Measurements from ENCODE around the gene SLC25A45.

SLC25A45 gene

GRCh38 chr11:65404210-65404609, 21.8 kb upstream of the SLC25A45 start:
- Histone ChIP-seq H3K4me3 (ENCODE audit: low read depth in 1 of 5, low read length in 5 of 5) (peak overlapping the region in 1 of 5 donors; percentile 14), H3K36me3 (ENCODE audit: control insufficient read depth in 5 of 5, insufficient read depth in 5 of 5, low read length in 5 of 5) (peaks cover 0 to 68% (median 58%) of the 10 kb centered on the region in 5 donors), H3K27ac (ENCODE audit: low read depth, low read length) (no peak overlapping the region), H3K9ac (ENCODE audit: low read length in 5 of 5) (peak overlapping the region in 1 of 5 donors; percentile 41), H3K4me1 (ENCODE audit: control insufficient read depth in 5 of 5, insufficient read depth in 5 of 5, low read length in 5 of 5) (peaks cover 2 to 19% (median 18%) of the 10 kb centered on the region in 5 donors), H3K27me3 (ENCODE audit: control insufficient read depth in 5 of 5, insufficient read depth in 4 of 5, low read length in 5 of 5) (no peaks in the 10 kb centered on the region), H3K9me3 (ENCODE audit: control insufficient read depth in 5 of 5, low read length in 5 of 5) (no peaks in the 10 kb centered on the region)

- H3K27ac ChIP-seq (ENCODE audit: low read depth, low read length) = no peak overlapping the region
- H3K36me3 ChIP-seq (ENCODE audit: control insufficient read depth in 5 of 5, insufficient read depth in 5 of 5, low read length in 5 of 5) = peaks cover 0 to 66% (median 58%) of the 10 kb centered on the region in 5 donors
- peak overlapping the region in 1 of 5 donors; percentile 41 for H3K9ac ChIP-seq (ENCODE audit: low read length in 5 of 5)
These were observed 21.2 kb upstream of the SLC25A45 start for GRCh38 chr11:65403607-65404121.

GRCh38 chr11:65402790-65403189, 20.3 kb upstream of the SLC25A45 start:
- H3K27ac ChIP-seq (ENCODE audit: low read depth, low read length) = no peak overlapping the region
- no peaks in the 10 kb centered on the region for H3K9me3 ChIP-seq (ENCODE audit: control insufficient read depth in 5 of 5, low read length in 5 of 5)
- H3K4me3 ChIP-seq (ENCODE audit: low read depth in 1 of 5, low read length in 5 of 5) = no peak overlapping the region
- no peak overlapping the region for H3K9ac ChIP-seq (ENCODE audit: low read length in 5 of 5)
- peaks cover 2 to 19% (median 18%) of the 10 kb centered on the region in 5 donors for H3K4me1 ChIP-seq (ENCODE audit: control insufficient read depth in 5 of 5, insufficient read depth in 5 of 5, low read length in 5 of 5)
- H3K27me3 ChIP-seq (ENCODE audit: control insufficient read depth in 5 of 5, insufficient read depth in 4 of 5, low read length in 5 of 5) = no peaks in the 10 kb centered on the region
- H3K36me3 ChIP-seq (ENCODE audit: control insufficient read depth in 5 of 5, insufficient read depth in 5 of 5, low read length in 5 of 5) = peaks cover 0 to 69% (median 60%) of the 10 kb centered on the region in 5 donors

More at GRCh38 chr11:65403607-65404121, 21.2 kb upstream of the SLC25A45 start:
- Histone ChIP-seq H3K4me1 (ENCODE audit: control insufficient read depth in 5 of 5, insufficient read depth in 5 of 5, low read length in 5 of 5) (peaks cover 2 to 19% (median 18%) of the 10 kb centered on the region in 5 donors), H3K27me3 (ENCODE audit: control insufficient read depth in 5 of 5, insufficient read depth in 4 of 5, low read length in 5 of 5) (no peaks in the 10 kb centered on the region), H3K9me3 (ENCODE audit: control insufficient read depth in 5 of 5, low read length in 5 of 5) (no peaks in the 10 kb centered on the region), H3K4me3 (ENCODE audit: low read depth in 1 of 5, low read length in 5 of 5) (peak overlapping the region in 1 of 5 donors; percentile 14)

- H3K4me3 ChIP-seq (ENCODE audit: low read depth in 1 of 5, low read length in 5 of 5) = no peak overlapping the region
- H3K27ac ChIP-seq (ENCODE audit: low read depth, low read length) = no peak overlapping the region
- peaks cover 0 to 75% (median 67%) of the 10 kb centered on the region in 5 donors for H3K36me3 ChIP-seq (ENCODE audit: control insufficient read depth in 5 of 5, insufficient read depth in 5 of 5, low read length in 5 of 5)
- no peaks in the 10 kb centered on the region for H3K27me3 ChIP-seq (ENCODE audit: control insufficient read depth in 5 of 5, insufficient read depth in 4 of 5, low read length in 5 of 5)
- H3K9ac ChIP-seq (ENCODE audit: low read length in 5 of 5) = no peak overlapping the region
- no peaks in the 10 kb centered on the region for H3K9me3 ChIP-seq (ENCODE audit: control insufficient read depth in 5 of 5, low read length in 5 of 5)
- H3K4me1 ChIP-seq (ENCODE audit: control insufficient read depth in 5 of 5, insufficient read depth in 5 of 5, low read length in 5 of 5) = peaks cover 2 to 19% (median 18%) of the 10 kb centered on the region in 5 donors
These were observed 19.4 kb upstream of the SLC25A45 start for GRCh38 chr11:65401803-65402248.

- H3K36me3 ChIP-seq (ENCODE audit: control insufficient read depth in 5 of 5, insufficient read depth in 5 of 5, low read length in 5 of 5) = peaks cover 0 to 78% (median 70%) of the 10 kb centered on the region in 5 donors
- H3K9ac ChIP-seq (ENCODE audit: low read length in 5 of 5) = no peak overlapping the region
- H3K9me3 ChIP-seq (ENCODE audit: control insufficient read depth in 5 of 5, low read length in 5 of 5) = no peaks in the 10 kb centered on the region
- H3K4me1 ChIP-seq (ENCODE audit: control insufficient read depth in 5 of 5, insufficient read depth in 5 of 5, low read length in 5 of 5) = peaks cover 2 to 19% (median 18%) of the 10 kb centered on the region in 5 donors
- no peak overlapping the region for H3K4me3 ChIP-seq (ENCODE audit: low read depth in 1 of 5, low read length in 5 of 5)
- no peak overlapping the region for H3K27ac ChIP-seq (ENCODE audit: low read depth, low read length)
- no peaks in the 10 kb centered on the region for H3K27me3 ChIP-seq (ENCODE audit: control insufficient read depth in 5 of 5, insufficient read depth in 4 of 5, low read length in 5 of 5)
These were observed 18.8 kb upstream of the SLC25A45 start for GRCh38 chr11:65401073-65401802.

- H3K36me3 ChIP-seq (ENCODE audit: control insufficient read depth in 5 of 5, insufficient read depth in 5 of 5, low read length in 5 of 5) = peaks cover 0 to 82% (median 74%) of the 10 kb centered on the region in 5 donors
- no peak overlapping the region for H3K9ac ChIP-seq (ENCODE audit: low read length in 5 of 5)
- no peak overlapping the region for H3K27ac ChIP-seq (ENCODE audit: low read depth, low read length)
- H3K4me3 ChIP-seq (ENCODE audit: low read depth in 1 of 5, low read length in 5 of 5) = no peak overlapping the region
- no peaks in the 10 kb centered on the region for H3K27me3 ChIP-seq (ENCODE audit: control insufficient read depth in 5 of 5, insufficient read depth in 4 of 5, low read length in 5 of 5)
- no peaks in the 10 kb centered on the region for H3K9me3 ChIP-seq (ENCODE audit: control insufficient read depth in 5 of 5, low read length in 5 of 5)
- H3K4me1 ChIP-seq (ENCODE audit: control insufficient read depth in 5 of 5, insufficient read depth in 5 of 5, low read length in 5 of 5) = peaks cover 2 to 19% (median 18%) of the 10 kb centered on the region in 5 donors
These were observed 18.0 kb upstream of the SLC25A45 start for GRCh38 chr11:65400307-65401072.

GRCh38 chr11:65399845-65400244, 17.4 kb upstream of the SLC25A45 start:
- Histone ChIP-seq H3K27me3 (ENCODE audit: control insufficient read depth in 5 of 5, insufficient read depth in 4 of 5, low read length in 5 of 5) (no peaks in the 10 kb centered on the region), H3K4me1 (ENCODE audit: control insufficient read depth in 5 of 5, insufficient read depth in 5 of 5, low read length in 5 of 5) (peaks cover 0 to 17% (median 16%) of the 10 kb centered on the region in 5 donors), H3K27ac (ENCODE audit: low read depth, low read length) (no peak overlapping the region), H3K36me3 (ENCODE audit: control insufficient read depth in 5 of 5, insufficient read depth in 5 of 5, low read length in 5 of 5) (peaks cover 0 to 81% (median 70%) of the 10 kb centered on the region in 5 donors), H3K4me3 (ENCODE audit: low read depth in 1 of 5, low read length in 5 of 5) (no peak overlapping the region), H3K9ac (ENCODE audit: low read length in 5 of 5) (no peak overlapping the region), H3K9me3 (ENCODE audit: control insufficient read depth in 5 of 5, low read length in 5 of 5) (no peaks in the 10 kb centered on the region)

- Histone ChIP-seq H3K27ac (ENCODE audit: low read depth, low read length) (no peak overlapping the region), H3K9me3 (ENCODE audit: control insufficient read depth in 5 of 5, low read length in 5 of 5) (no peaks in the 10 kb centered on the region), H3K9ac (ENCODE audit: low read length in 5 of 5) (no peak overlapping the region), H3K36me3 (ENCODE audit: control insufficient read depth in 5 of 5, insufficient read depth in 5 of 5, low read length in 5 of 5) (peaks cover 0 to 82% (median 69%) of the 10 kb centered on the region in 5 donors), H3K4me1 (ENCODE audit: control insufficient read depth in 5 of 5, insufficient read depth in 5 of 5, low read length in 5 of 5) (peaks cover 0 to 11% (median 10%) of the 10 kb centered on the region in 5 donors), H3K4me3 (ENCODE audit: low read depth in 1 of 5, low read length in 5 of 5) (no peak overlapping the region), H3K27me3 (ENCODE audit: control insufficient read depth in 5 of 5, insufficient read depth in 4 of 5, low read length in 5 of 5) (no peaks in the 10 kb centered on the region)
These were observed 16.8 kb upstream of the SLC25A45 start for GRCh38 chr11:65399249-65399648.

- Histone ChIP-seq H3K4me3 (ENCODE audit: low read depth in 1 of 5, low read length in 5 of 5) (no peak overlapping the region), H3K27ac (ENCODE audit: low read depth, low read length) (no peak overlapping the region), H3K27me3 (ENCODE audit: control insufficient read depth in 5 of 5, insufficient read depth in 4 of 5, low read length in 5 of 5) (no peaks in the 10 kb centered on the region), H3K9ac (ENCODE audit: low read length in 5 of 5) (no peak overlapping the region), H3K4me1 (ENCODE audit: control insufficient read depth in 5 of 5, insufficient read depth in 5 of 5, low read length in 5 of 5) (peaks cover 0 to 3% (median 2%) of the 10 kb centered on the region in 5 donors), H3K36me3 (ENCODE audit: control insufficient read depth in 5 of 5, insufficient read depth in 5 of 5, low read length in 5 of 5) (peaks cover 0 to 82% (median 69%) of the 10 kb centered on the region in 5 donors), H3K9me3 (ENCODE audit: control insufficient read depth in 5 of 5, low read length in 5 of 5) (no peaks in the 10 kb centered on the region)
These were observed 16.0 kb upstream of the SLC25A45 start for GRCh38 chr11:65398362-65398910.

All from subcutaneous abdominal adipose tissue (tissue), 5 donors.